Naive B cell (primary cell): ENCODE measurements around the gene GABRA4. TPM values are rescaled to one million over a fixed set of nuclear protein-coding genes. Genes with fewer than 3 reads are reported as not detected.

Experiments used
- ATAC-seq, 2 donors: fragments of 150-1000 bp; cut with Tn5 transposase; 2 replicates each; pipeline ENCODE4 v1.10.0; 2021; ENCODE audit warnings: low read depth in 2 of 2, mild to moderate bottlenecking in 2 of 2, moderate library complexity in 2 of 2
- DNase-seq: peaks from one replicate; pipeline ENCODE4 v3.0.0; 2022
- H3K27ac Mint-ChIP-seq, 6 donors: one replicate each; pipeline ENCODE4 v1.8.0; 2020 to 2022; ENCODE audit warnings: mild to moderate bottlenecking in 6 of 6, mixed read lengths in 6 of 6, moderate library complexity in 5 of 6, inconsistent platforms in 2 of 6
- H3K27me3 Mint-ChIP-seq, 3 donors: one replicate each; pipeline ENCODE4 v1.8.0; 2021 to 2022; ENCODE audit warnings: mixed read lengths in 3 of 3, mild to moderate bottlenecking in 1 of 3
- H3K36me3 Mint-ChIP-seq, 2 donors: one replicate each; pipeline ENCODE4 v1.8.0; 2020 to 2022; ENCODE audit warnings: mixed read lengths in 2 of 2, inconsistent platforms in 1 of 2, mild to moderate bottlenecking in 1 of 2
- H3K4me1 Mint-ChIP-seq, 3 donors: one replicate each; pipeline ENCODE4 v1.8.0; 2020 to 2022; ENCODE audit warnings: mixed read lengths in 3 of 3, inconsistent platforms in 1 of 3, mild to moderate bottlenecking in 1 of 3, moderate library complexity in 1 of 3
- H3K4me3 Mint-ChIP-seq, 8 donors: one replicate each; pipeline ENCODE4 v1.8.0; 2020 to 2022; ENCODE audit warnings: mild to moderate bottlenecking in 8 of 8, mixed read lengths in 8 of 8, moderate library complexity in 8 of 8, inconsistent platforms in 2 of 8
- H3K9me3 Mint-ChIP-seq, 7 donors: one replicate each; pipeline ENCODE4 v1.8.0; 2020 to 2022; ENCODE audit warnings: mixed read lengths in 7 of 7, mild to moderate bottlenecking in 5 of 7, inconsistent platforms in 2 of 7, moderate library complexity in 1 of 7
- polyA plus RNA-seq, 6 donors: library from polyadenylated mRNA; unstranded; fragments of 300-500 nt; fragmentation: Illumina TruSeq; gene quantifications; one replicate each; pipeline ENCODE4 v1.2.3, GENCODE V29; 2021; ENCODE audit warnings: low read depth in 6 of 6

Gene GABRA4
- polyA plus RNA-seq, 6 donors from 2014 or later, result not detected

DNA sequence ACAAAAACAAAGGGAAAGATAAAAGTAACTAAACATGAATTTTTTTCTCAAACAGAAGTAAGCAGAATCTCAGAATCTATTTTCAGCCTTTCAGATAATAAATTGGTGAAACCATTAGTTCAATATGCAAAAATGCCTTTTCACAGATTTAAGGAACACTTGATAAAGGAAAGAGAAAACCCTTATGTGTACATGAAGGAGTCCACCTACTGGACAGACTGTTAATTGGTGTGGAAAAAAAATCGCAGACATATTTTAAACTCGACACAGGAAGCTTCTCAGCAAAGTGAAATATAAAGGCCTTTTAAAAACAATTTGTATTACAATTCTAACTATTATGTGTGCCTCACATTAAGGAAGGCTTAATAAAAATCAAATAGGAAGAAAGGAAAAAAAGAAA lies 106.7 kb downstream of the GABRA4 start:
- Mint-ChIP-seq H3K27me3 (no peaks in the 10 kb centered on the region), H3K4me3 (no peak overlapping the region), H3K36me3 (no peaks in the 10 kb centered on the region), H3K27ac (no peak overlapping the region), H3K4me1 (no peaks in the 10 kb centered on the region), H3K9me3 (peaks cover 0 to 7% (median 0%) of the 10 kb centered on the region in 7 donors)
- ATAC-seq (no peak), DNase-seq (no peak)

DNA sequence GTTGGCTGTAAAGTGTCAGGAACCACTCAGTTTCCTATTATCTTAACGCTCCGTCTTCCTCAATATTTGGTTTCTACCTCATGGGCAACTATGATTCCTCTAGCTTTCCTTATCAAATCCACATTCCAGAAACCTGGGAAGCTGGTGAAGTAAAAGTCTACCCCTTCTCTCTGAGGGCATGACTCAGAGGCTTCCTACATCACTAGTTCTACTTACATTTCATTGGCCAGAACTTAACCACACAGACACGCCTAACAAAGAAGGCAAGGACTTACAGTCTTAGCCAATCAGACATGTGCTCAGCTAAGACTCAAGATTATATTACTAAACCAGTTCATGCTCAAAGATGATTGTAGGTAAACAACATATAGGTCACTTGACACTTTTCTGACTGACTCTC lies 114.7 kb downstream of the GABRA4 start:
- H3K4me3 Mint-ChIP-seq, result no peak overlapping the region
- H3K36me3 Mint-ChIP-seq, result no peaks in the 10 kb centered on the region
- ATAC-seq (no peak), DNase-seq (no peak)
- H3K27ac Mint-ChIP-seq, result no peak overlapping the region
- H3K9me3 Mint-ChIP-seq, result peaks cover 0 to 3% (median 0%) of the 10 kb centered on the region in 7 donors
- H3K27me3 Mint-ChIP-seq, result no peaks in the 10 kb centered on the region
- no peaks in the 10 kb centered on the region for H3K4me1 Mint-ChIP-seq

DNA sequence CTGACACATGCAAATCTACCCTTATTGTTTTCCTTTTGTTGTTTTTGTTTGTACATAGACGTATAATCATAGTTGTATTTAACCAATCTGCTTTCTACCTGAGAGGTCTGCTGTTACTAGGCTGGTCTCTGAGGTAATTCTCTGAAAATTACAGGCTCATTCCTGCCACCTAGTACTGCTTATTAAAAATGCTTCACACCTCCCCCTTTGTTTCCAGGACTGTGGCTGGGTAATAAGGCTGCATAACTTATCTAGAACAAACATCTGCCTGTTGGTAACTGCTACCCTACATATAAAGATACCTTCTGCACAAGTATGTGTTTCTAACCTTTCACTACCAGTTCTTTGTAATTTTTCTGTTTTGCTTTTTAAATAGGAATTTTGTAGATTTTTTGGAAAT lies 118.6 kb downstream of the GABRA4 start:
- H3K9me3 Mint-ChIP-seq, result peaks cover 0 to 5% (median 0%) of the 10 kb centered on the region in 7 donors
- DNase-seq (no peak), ATAC-seq (no peak)
- no peaks in the 10 kb centered on the region for H3K4me1 Mint-ChIP-seq
- H3K36me3 Mint-ChIP-seq, result no peaks in the 10 kb centered on the region
- H3K4me3 Mint-ChIP-seq, result no peak overlapping the region
- H3K27me3 Mint-ChIP-seq, result no peaks in the 10 kb centered on the region
- no peak overlapping the region for H3K27ac Mint-ChIP-seq

DNA sequence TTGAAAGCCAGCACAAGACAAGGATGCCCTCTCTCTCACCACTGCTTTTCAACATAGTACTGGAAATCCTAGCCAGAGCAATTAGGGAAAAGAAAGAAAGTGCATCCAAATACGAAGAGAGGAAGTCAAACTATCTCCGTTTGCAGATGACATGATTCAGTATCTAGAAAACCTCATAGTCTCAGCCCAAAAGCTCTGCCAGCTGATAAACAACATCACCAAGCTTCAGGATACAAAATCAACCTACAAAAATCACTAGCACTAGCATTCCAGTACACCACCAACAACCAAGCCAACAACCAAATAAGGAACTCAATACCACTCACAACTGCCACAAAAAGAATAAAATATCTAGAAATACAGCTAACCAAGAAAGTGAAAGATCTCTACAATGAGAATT lies 123.0 kb downstream of the GABRA4 start:
- Mint-ChIP-seq H3K9me3 (peaks cover 0 to 3% (median 0%) of the 10 kb centered on the region in 7 donors), H3K27ac (no peak overlapping the region), H3K27me3 (no peaks in the 10 kb centered on the region), H3K4me3 (no peak overlapping the region), H3K4me1 (no peaks in the 10 kb centered on the region), H3K36me3 (no peaks in the 10 kb centered on the region)
- DNase-seq (no peak), ATAC-seq (no peak)

Other genes with a start within 250 kb of the GABRA4 start
- gene COX7B2, start 84.3 kb downstream of the GABRA4 start, polyA plus RNA-seq, result not detected
- gene GABRB1, start 38.0 kb upstream of the GABRA4 start, polyA plus RNA-seq, result not detected